ENCODE results near the gene PPARG.

PPARG gene

DNA sequence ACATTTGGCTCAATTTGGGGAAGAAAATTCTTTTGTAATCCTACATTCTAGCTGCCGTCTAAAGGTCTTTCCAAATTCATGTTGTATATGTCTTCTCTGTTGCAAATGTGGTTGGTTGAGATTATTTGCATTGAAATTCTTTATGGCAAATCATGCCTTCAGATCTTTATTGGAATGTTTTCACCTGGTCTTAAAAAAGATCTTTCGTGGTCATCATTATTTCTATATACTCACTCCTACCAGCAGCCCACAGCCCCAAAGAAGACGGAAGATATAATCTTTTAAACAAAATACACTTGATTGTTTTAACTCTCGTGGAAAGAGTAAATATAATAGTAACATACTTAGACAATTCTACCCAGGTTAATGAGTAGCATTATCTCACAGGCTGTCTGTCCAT lies 41.5 kb upstream of the PPARG start:
- H3K9me3 ChIP-seq (ENCODE audit: control insufficient read depth, low read length) = peaks cover 3% of the 10 kb centered on the region
- TF ChIP-seq, protein P1, sequence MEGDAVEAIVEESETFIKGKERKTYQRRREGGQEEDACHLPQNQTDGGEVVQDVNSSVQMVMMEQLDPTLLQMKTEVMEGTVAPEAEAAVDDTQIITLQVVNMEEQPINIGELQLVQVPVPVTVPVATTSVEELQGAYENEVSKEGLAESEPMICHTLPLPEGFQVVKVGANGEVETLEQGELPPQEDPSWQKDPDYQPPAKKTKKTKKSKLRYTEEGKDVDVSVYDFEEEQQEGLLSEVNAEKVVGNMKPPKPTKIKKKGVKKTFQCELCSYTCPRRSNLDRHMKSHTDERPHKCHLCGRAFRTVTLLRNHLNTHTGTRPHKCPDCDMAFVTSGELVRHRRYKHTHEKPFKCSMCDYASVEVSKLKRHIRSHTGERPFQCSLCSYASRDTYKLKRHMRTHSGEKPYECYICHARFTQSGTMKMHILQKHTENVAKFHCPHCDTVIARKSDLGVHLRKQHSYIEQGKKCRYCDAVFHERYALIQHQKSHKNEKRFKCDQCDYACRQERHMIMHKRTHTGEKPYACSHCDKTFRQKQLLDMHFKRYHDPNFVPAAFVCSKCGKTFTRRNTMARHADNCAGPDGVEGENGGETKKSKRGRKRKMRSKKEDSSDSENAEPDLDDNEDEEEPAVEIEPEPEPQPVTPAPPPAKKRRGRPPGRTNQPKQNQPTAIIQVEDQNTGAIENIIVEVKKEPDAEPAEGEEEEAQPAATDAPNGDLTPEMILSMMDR (IDR thresholded peaks at IDR 0.05) = no peak

DNA sequence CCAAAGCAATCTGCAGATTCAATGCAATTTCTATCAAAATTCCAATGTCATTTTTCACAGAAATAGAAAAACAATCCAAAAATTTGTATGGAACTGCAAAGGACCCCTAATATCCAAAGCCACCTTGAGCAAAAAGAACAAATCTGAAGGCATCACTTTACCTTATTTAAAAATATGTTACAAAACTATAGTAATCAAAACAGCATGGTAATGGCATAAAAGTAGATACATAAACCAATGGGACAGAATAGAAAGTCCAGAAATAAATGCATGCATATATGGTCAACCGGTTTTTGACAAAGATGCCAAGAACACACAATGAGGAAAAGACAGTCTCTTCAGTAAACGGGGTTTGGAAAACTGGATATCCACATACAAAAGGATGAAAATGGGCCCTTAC lies 39.4 kb upstream of the PPARG start:
- Histone ChIP-seq H3K79me2 (no peaks in the 10 kb centered on the region), H3K4me3 (ENCODE audit: low read depth, low read length) (no peak overlapping the region), H3K9me3 (ENCODE audit: control insufficient read depth, low read length) (peaks cover 3% of the 10 kb centered on the region), H2AFZ (no peak overlapping the region), H3K27me3 (ENCODE audit: control insufficient read depth, insufficient read depth, low read length) (no peaks in the 10 kb centered on the region), H3K27ac (no peak overlapping the region), H3K4me2 (ENCODE audit: low read length) (no peak overlapping the region), H3K36me3 (ENCODE audit: control insufficient read depth, insufficient read depth, low read length) (no peaks in the 10 kb centered on the region), H3K9ac (no peak overlapping the region), H3K4me1 (peaks cover 7% of the 10 kb centered on the region)
- TF ChIP-seq, protein P1 (IDR thresholded peaks at IDR 0.05) = no peak

More for the DNA sequence above, 41.5 kb upstream of the PPARG start:
- Histone ChIP-seq H3K27me3 (ENCODE audit: control insufficient read depth, insufficient read depth, low read length) (no peaks in the 10 kb centered on the region), H3K36me3 (ENCODE audit: control insufficient read depth, insufficient read depth, low read length) (no peaks in the 10 kb centered on the region), H3K4me3 (ENCODE audit: low read depth, low read length) (no peak overlapping the region), H3K4me2 (ENCODE audit: low read length) (no peak overlapping the region), H3K4me1 (no peaks in the 10 kb centered on the region), H2AFZ (no peak overlapping the region), H3K79me2 (no peaks in the 10 kb centered on the region), H3K27ac (no peak overlapping the region), H3K9ac (no peak overlapping the region)

DNA sequence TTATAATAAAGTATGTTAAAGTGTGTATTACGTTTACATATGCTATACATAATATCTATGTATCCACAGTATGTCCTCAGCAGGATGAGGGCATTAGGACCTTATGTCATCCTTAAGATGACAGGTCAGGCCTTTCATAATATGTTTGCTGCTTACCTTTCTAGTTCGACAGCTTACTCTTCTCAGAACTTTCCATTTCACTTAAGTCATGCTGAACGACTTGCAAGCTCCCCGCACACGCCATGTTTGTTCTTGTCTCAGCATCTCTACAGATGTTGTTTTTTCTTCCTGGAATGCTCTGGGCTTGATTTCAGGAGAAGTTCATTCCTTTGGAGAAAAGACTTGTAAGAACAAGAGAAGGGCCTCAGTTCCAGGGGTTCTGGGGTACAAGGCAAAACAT lies 36.0 kb upstream of the PPARG start:
- peaks cover 8% of the 10 kb centered on the region for H3K4me1 ChIP-seq
- H3K9me3 ChIP-seq (ENCODE audit: control insufficient read depth, low read length) = peaks cover 3% of the 10 kb centered on the region
- TF ChIP-seq, protein P1 (IDR thresholded peaks at IDR 0.05) = no peak
- no peak overlapping the region for H3K4me2 ChIP-seq (ENCODE audit: low read length)
- H3K79me2 ChIP-seq = no peaks in the 10 kb centered on the region
- no peak overlapping the region for H2AFZ ChIP-seq
- no peaks in the 10 kb centered on the region for H3K36me3 ChIP-seq (ENCODE audit: control insufficient read depth, insufficient read depth, low read length)
- no peak overlapping the region for H3K27ac ChIP-seq
- H3K9ac ChIP-seq = no peak overlapping the region
- H3K27me3 ChIP-seq (ENCODE audit: control insufficient read depth, insufficient read depth, low read length) = no peaks in the 10 kb centered on the region
- H3K4me3 ChIP-seq (ENCODE audit: low read depth, low read length) = no peak overlapping the region

DNA sequence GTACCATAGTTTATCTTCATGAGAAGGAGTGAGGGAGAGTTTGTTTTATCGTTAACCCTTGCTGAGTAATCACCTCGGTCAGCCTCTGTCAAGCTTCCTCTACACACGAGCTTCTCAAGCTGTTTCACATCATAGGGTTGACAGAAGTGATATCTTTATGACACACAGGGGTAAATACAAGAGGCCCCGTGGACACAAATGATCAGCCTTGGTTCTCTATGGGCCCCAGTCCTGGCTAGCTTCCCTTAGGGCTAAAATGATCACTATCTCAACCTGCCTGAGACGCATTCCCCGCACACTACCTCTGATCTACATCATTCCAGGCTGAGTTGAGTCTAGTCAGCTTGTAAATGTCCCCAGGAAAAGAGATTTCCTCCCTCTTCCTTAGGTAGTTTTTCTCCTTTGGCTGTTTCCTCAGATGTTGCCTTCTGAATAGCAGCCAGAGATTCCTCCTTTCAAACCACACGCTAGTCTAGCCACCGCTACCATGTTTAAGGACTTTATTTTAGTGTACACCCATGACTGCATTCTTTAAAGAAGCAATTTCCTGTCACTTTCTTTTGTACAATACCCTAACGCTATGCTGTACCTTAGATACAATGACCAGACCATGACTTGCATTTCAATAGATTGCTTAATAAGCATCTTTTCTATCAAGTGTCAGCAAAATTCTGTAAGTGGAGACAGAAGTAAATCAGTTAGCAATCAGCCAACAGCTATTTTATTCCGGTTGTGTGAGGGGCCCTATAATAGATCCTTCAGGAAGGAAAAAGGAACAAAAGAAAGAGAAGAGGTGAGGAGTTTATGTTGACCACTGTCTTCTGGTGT lies 35.1 kb upstream of the PPARG start:
- H2AFZ ChIP-seq = peak overlapping the region; percentile 1
- no peaks in the 10 kb centered on the region for H3K79me2 ChIP-seq
- H3K27ac ChIP-seq = peak overlapping the region; percentile 29
- TF ChIP-seq, protein P1 (IDR thresholded peaks at IDR 0.05) = no peak
- no peak overlapping the region for H3K9ac ChIP-seq
- no peaks in the 10 kb centered on the region for H3K27me3 ChIP-seq (ENCODE audit: control insufficient read depth, insufficient read depth, low read length)
- H3K36me3 ChIP-seq (ENCODE audit: control insufficient read depth, insufficient read depth, low read length) = no peaks in the 10 kb centered on the region
- H3K4me2 ChIP-seq (ENCODE audit: low read length) = peak overlapping the region; percentile 34
- H3K4me1 ChIP-seq = peaks cover 8% of the 10 kb centered on the region
- H3K9me3 ChIP-seq (ENCODE audit: control insufficient read depth, low read length) = peaks cover 3% of the 10 kb centered on the region
- H3K4me3 ChIP-seq (ENCODE audit: low read depth, low read length) = no peak overlapping the region

DNA sequence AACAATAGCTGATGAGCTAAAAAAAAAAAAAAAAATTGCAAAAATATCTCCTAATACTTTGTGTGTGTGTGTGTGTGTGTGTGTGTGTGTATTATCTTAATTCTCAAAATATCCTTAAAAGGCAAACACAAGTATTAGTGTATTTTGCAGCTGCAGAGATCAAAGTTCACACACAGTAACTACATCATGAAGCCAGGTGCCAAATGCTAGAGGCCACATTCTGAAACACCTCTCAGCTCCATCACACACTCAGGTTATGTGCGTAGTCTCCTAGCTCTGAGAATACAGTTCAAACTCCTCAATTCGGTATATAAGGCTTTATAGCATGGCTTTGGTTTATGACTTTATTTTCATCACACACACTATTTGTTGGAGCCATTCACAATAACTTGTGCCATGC lies 33.5 kb upstream of the PPARG start:
- H3K79me2 ChIP-seq = no peaks in the 10 kb centered on the region
- H2AFZ ChIP-seq = no peak overlapping the region
- no peaks in the 10 kb centered on the region for H3K27me3 ChIP-seq (ENCODE audit: control insufficient read depth, insufficient read depth, low read length)
- H3K36me3 ChIP-seq (ENCODE audit: control insufficient read depth, insufficient read depth, low read length) = no peaks in the 10 kb centered on the region
- no peak overlapping the region for H3K4me2 ChIP-seq (ENCODE audit: low read length)
- H3K9me3 ChIP-seq (ENCODE audit: control insufficient read depth, low read length) = no peaks in the 10 kb centered on the region
- no peak overlapping the region for H3K9ac ChIP-seq
- H3K4me3 ChIP-seq (ENCODE audit: low read depth, low read length) = no peak overlapping the region
- peaks cover 8% of the 10 kb centered on the region for H3K4me1 ChIP-seq
- TF ChIP-seq, protein P1 (IDR thresholded peaks at IDR 0.05) = no peak
- no peak overlapping the region for H3K27ac ChIP-seq
